Measurements from ENCODE around the gene NPAS3.

Gene NPAS3

DNA sequence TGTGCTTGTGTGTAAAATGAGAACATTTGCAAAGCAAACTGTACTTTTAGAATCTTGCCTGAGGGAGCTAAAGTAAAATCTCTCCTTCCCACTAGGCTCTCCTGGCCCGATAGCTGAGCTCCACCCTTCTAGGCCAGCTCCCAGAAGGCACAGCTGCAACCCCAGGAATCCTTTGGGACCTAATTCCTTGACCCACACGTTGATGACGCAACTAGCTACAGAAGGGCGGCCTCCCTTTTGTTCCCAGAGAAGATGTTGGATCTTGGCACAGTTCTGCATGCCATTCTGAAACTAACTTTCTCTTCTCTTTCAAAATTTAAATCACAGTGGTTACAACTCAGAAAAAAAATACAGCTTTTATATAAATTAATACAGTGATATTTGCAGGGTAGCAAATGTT lies 744.1 kb downstream of the NPAS3 start:
- DNase-seq (ENCODE audit: low read depth) = no peak

DNA sequence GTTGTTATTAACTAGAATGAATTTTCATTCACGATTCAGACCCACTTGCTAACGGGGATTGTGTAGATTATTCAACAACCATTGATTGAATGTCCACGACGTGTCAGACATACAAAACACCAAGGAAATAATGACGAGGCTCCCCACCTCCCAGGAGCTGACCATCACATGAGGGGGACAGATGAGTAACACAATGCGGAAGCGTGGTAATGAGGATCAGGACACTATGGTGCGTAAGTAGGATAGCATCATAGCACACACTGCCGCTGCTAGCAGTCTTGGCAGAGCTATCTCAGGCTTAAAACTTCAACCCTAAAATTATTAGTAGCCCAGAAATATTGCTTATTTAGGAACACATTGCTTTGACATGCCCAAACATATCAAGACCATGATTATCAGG lies 746.3 kb downstream of the NPAS3 start:
- no peak for DNase-seq (ENCODE audit: low read depth)

DNA sequence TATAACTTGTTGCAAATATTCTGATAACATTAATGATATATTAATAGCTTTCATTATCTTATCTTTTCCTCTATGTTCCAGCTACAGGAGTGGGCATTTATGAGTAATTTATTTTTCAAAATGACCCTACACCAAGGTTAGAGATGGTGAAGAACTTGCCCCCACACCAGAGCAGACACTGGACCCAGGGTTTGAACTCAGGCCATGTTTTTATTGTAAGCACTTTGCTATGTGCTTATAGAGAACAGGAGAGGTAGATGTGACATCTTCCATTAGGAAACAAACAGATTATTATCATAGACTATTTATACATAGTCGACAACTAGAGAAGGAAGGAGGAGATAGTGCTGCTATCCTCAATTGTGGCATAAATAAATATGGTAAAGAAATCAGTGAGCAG lies 747.0 kb downstream of the NPAS3 start:
- DNase-seq (ENCODE audit: low read depth) = no peak

GRCh38 chr14:33686218-33686617 lies 747.5 kb downstream of the NPAS3 start:
- DNase-seq (ENCODE audit: low read depth) = no peak

- DNase-seq (ENCODE audit: low read depth) = no peak
Observed at GRCh38 chr14:33686856-33687255, 748.2 kb downstream of the NPAS3 start.

- no peak for DNase-seq (ENCODE audit: low read depth)
Observed at GRCh38 chr14:33689680-33690079, 751.0 kb downstream of the NPAS3 start.

DNA sequence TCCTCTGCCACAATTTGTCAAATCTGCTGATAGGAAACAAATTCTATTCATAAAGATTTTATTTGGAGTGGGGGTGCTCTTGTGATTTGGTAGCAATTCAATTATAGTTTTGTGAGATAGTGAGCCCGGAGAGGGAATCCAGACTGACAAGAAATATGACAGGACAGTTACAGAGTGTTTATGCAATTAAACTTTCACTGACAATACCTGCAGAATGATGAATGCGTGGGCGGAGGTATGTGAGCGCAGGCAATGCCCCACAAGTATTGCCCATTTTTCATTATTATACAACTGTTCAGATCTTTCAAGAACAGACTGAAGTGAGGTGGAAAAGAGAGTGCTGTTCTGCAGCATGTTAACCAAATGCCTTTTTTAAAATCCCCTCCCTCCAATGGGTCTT lies 753.2 kb downstream of the NPAS3 start:
- DNase-seq (ENCODE audit: low read depth) = no peak

- no peak for DNase-seq (ENCODE audit: low read depth)
Observed at GRCh38 chr14:33692762-33693161, 754.1 kb downstream of the NPAS3 start.

- DNase-seq (ENCODE audit: low read depth) = no peak
Observed at GRCh38 chr14:33693237-33693636, 754.6 kb downstream of the NPAS3 start.

DNA sequence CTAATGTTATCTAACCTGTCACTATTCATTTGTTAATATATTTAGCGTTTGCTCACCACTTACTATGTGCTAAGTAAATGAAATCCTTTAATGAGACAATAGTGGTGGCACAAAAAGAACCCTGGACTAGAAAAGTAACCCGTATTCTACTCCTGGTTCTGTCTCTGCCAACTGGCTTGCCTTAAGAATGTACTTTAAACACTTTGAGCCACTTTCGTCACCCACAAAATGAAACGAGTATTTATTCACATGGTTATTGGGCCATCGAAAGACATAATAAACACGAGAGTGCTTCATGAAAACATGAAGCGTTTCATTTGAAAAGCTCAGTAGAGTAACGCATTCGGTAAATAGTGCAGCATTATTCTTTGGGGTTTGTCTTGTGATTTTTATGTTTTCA lies 757.5 kb downstream of the NPAS3 start:
- DNase-seq (ENCODE audit: low read depth) = no peak

DNA sequence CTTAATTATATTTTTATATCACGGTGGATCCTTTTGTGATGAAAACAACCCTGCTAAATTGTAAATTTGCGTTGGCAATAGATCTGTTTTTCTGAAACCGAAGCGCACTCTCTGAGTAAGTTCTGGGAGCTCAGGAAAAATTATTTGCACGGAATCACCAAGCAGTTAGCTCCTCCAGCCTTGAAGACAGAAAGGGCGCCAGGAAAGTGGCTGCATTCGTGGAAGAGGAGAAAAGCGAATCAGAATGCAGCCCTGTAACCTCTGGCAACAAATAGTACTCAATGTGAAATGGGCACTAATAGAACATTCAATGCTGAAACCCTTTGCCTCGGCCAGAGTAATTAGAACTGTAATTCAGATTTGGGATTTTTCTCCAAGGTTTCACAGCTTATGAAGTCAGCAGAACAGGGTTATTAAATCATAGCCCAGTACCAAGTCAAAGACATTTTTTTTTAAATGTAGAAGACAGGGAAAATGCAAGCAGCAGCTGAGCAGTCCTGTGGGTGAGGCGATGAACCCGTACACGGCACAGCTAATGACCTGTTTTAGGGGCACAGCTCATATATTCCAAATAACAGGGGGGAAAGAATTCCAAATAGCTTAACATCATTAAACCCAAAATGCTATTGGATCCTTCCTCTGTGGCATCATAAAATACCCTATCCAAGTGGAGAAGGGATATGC lies 760.8 kb downstream of the NPAS3 start:
- DNase-seq (ENCODE audit: low read depth) = no peak

- DNase-seq (ENCODE audit: low read depth) = no peak
Observed at GRCh38 chr14:33700052-33700451, 761.4 kb downstream of the NPAS3 start.

- DNase-seq (ENCODE audit: low read depth) = no peak
Observed at GRCh38 chr14:33702293-33702692, 763.6 kb downstream of the NPAS3 start.

- no peak for DNase-seq (ENCODE audit: low read depth)
Observed at GRCh38 chr14:33704481-33704880, 765.8 kb downstream of the NPAS3 start.

GRCh38 chr14:33705490-33705889 lies 766.8 kb downstream of the NPAS3 start:
- no peak for DNase-seq (ENCODE audit: low read depth)

- no peak for DNase-seq (ENCODE audit: low read depth)
Observed at GRCh38 chr14:33707716-33708115, 769.0 kb downstream of the NPAS3 start.

GRCh38 chr14:33709283-33709682 lies 770.6 kb downstream of the NPAS3 start:
- no peak for DNase-seq (ENCODE audit: low read depth)

DNA sequence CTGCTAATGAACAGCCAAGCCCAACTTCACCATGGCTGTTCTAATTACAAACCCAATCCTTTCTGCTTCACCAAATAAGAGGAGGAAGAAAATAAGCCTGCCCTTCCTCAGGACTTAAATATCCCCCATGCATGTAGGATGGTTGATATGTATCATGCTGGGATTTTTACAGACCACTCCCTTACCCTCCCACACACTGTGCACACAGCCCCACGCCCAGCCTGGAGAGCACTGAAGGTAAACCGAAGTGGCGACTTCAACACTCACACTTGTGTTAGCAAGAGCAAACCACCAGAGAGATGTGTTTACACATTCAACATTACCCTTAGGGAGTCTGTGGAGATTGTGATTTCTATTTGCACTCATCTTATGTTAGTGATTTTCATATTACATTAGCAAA lies 771.0 kb downstream of the NPAS3 start:
- no peak for DNase-seq (ENCODE audit: low read depth)

DNA sequence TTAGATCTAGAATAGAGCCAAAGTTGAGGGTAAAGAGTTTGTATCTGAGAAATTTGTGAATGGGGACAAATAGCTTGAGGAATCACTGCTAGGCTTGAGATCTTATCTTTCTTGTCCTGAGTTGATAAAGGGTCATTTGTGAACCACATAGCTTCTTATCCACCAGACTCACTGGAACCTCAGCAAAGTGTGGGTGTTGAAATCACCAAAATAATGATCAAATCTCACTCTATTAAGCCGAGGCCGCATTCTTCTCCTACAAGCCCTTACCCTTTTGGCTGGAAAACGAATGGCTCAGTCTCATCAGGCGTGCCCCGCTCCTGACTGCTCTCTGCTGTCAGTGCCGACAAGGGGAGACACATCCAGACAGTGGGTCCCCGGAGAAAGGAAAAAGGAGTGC lies 771.6 kb downstream of the NPAS3 start:
- DNase-seq (ENCODE audit: low read depth) = no peak

GRCh38 chr14:33711194-33711593 lies 772.5 kb downstream of the NPAS3 start:
- no peak for DNase-seq (ENCODE audit: low read depth)

- DNase-seq (ENCODE audit: low read depth) = no peak
Observed at GRCh38 chr14:33711811-33712216, 773.1 kb downstream of the NPAS3 start.

- DNase-seq (ENCODE audit: low read depth) = no peak
Observed at GRCh38 chr14:33714527-33715226, 776.0 kb downstream of the NPAS3 start.

DNA sequence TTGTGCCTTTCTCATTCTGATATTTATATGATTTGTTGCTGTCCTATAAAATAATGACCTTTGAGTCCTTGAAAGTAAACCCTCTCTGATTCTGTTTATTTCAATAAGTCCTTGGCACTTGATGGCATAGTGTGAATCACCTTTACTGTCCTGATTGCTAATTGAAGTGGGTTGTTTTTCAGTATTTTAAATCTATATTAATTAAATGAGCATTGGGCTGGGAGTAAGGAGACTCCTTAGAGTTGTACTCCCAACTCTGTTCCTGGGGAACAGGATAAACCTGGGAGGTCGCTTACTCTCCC lies 776.5 kb downstream of the NPAS3 start:
- DNase-seq (ENCODE audit: low read depth) = no peak

- DNase-seq (ENCODE audit: low read depth) = no peak
Observed at GRCh38 chr14:33716921-33717320, 778.2 kb downstream of the NPAS3 start.
